OCI-LY3 (cell line): Measurements from ENCODE around the gene GART.

Experiments used
- H2AFZ ChIP-seq: fragments of 200-600, 300-600 bp; shearing (Covaris generic); 2 replicates; pipeline ENCODE4 v1.6.0; 2014; ENCODE audit warnings: antibody characterized with exemption, low read depth, low read length
- H3K27ac ChIP-seq: fragments of 200-600, 300-600 bp; sonication (generic); 2 replicates; pipeline ENCODE4 v1.5.1; 2014; ENCODE audit warnings: mild to moderate bottlenecking, low read length, moderate library complexity, mixed read lengths
- H3K27me3 ChIP-seq: fragments of 200-600, 300-600 bp; sonication (generic); 2 replicates; pipeline ENCODE4 v1.6.1; 2014; ENCODE audit warnings: low read depth, low read length, mixed read lengths
- H3K36me3 ChIP-seq: fragments of 200-600, 300-600 bp; sonication (generic); replicated peaks from 2 replicates; pipeline ENCODE3; 2014; ENCODE audit warnings: low read depth, low read length, mixed read lengths
- H3K4me1 ChIP-seq: fragments of 300-600, 200-600 bp; sonication (generic); 2 replicates; pipeline ENCODE4 v1.6.1; 2014; ENCODE audit warnings: low read length, mixed read lengths
- H3K4me2 ChIP-seq: fragments of 200-600, 300-600 bp; sonication (generic); 2 replicates; pipeline ENCODE4 v1.6.1; 2014; ENCODE audit warnings: low read length, mixed read lengths
- H3K4me3 ChIP-seq: fragments of 300-600, 200-600 bp; sonication (generic); 2 replicates; pipeline ENCODE4 v1.5.1; 2014; ENCODE audit warnings: antibody characterized with exemption, mild to moderate bottlenecking, low read length, moderate library complexity
- H3K79me2 ChIP-seq: fragments of 300-600, 200-600 bp; shearing (Covaris generic); 2 replicates; pipeline ENCODE4 v1.6.1; 2014; ENCODE audit warnings: mild to moderate bottlenecking, low read length, mixed read lengths
- H3K9ac ChIP-seq: fragments of 300-600, 200-600 bp; shearing (Covaris generic); 2 replicates; pipeline ENCODE4 v1.6.0; 2014; ENCODE audit warnings: mild to moderate bottlenecking, low read length, moderate library complexity
- H3K9me3 ChIP-seq: fragments of 200-600, 300-600 bp; shearing (Covaris generic); 2 replicates; pipeline ENCODE4 v1.6.1; 2014; ENCODE audit warnings: low read length, mixed read lengths; ENCODE audit not compliant: insufficient read depth
- H4K20me1 ChIP-seq: fragments of 200-600, 300-600 bp; sonication (generic); 2 replicates; pipeline ENCODE4 v1.6.1; 2016; ENCODE audit warnings: low read length, mixed read lengths; ENCODE audit not compliant: insufficient read depth
- EZH2phosphoT487 ChIP-seq: fragments of 200-600 bp; shearing (Covaris generic); IDR thresholded peaks from 2 replicates; pipeline ENCODE4 v1.6.1; 2018; ENCODE audit warnings: antibody characterized with exemption, mixed run types, low read depth
- TF ChIP-seq, protein P1 (sequence below): fragments of 200-600, 300-600 bp; sonication (generic); IDR thresholded peaks from 2 replicates; pipeline ENCODE4 v1.5.1; 2014; ENCODE audit warnings: antibody characterized with exemption, low read length, low read depth

GART gene

DNA sequence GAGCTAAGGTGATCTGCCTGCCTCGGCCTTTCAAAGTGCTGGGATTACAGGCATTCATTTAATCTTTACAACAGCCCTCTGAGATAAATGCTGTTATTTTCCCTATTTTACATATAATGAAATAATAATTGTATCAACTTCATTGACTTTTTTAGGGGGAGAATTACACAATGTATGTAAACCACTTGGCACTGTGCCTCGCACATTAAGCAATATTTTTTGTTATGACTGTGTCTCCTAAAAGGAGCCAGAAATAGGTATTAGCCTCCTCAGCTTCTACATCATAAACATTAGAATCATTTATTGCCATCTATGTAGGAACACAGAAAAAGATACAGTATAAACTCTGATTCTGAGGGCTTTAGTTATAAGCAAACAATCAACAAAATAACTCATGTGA lies 49.3 kb downstream of the GART start:
- no peak overlapping the region for H3K4me3 ChIP-seq
- H3K27me3 ChIP-seq: peaks cover 10% of the 10 kb centered on the region; the same call in 1 of the 2 replicates
- H3K36me3 ChIP-seq: no peaks in the 10 kb centered on the region
- no peaks in the 10 kb centered on the region for H3K9me3 ChIP-seq
- peaks cover 4% of the 10 kb centered on the region; the same call in 1 of the 2 replicates for H3K4me1 ChIP-seq
- TF ChIP-seq, protein P1, sequence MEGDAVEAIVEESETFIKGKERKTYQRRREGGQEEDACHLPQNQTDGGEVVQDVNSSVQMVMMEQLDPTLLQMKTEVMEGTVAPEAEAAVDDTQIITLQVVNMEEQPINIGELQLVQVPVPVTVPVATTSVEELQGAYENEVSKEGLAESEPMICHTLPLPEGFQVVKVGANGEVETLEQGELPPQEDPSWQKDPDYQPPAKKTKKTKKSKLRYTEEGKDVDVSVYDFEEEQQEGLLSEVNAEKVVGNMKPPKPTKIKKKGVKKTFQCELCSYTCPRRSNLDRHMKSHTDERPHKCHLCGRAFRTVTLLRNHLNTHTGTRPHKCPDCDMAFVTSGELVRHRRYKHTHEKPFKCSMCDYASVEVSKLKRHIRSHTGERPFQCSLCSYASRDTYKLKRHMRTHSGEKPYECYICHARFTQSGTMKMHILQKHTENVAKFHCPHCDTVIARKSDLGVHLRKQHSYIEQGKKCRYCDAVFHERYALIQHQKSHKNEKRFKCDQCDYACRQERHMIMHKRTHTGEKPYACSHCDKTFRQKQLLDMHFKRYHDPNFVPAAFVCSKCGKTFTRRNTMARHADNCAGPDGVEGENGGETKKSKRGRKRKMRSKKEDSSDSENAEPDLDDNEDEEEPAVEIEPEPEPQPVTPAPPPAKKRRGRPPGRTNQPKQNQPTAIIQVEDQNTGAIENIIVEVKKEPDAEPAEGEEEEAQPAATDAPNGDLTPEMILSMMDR: no peak
- no peak for TF ChIP-seq EZH2phosphoT487
- H3K27ac ChIP-seq: no peak overlapping the region
- H4K20me1 ChIP-seq: no peaks in the 10 kb centered on the region
- H3K4me2 ChIP-seq: no peak overlapping the region
- H3K79me2 ChIP-seq: no peaks in the 10 kb centered on the region
- no peak overlapping the region for H2AFZ ChIP-seq
- H3K9ac ChIP-seq: no peak overlapping the region

DNA sequence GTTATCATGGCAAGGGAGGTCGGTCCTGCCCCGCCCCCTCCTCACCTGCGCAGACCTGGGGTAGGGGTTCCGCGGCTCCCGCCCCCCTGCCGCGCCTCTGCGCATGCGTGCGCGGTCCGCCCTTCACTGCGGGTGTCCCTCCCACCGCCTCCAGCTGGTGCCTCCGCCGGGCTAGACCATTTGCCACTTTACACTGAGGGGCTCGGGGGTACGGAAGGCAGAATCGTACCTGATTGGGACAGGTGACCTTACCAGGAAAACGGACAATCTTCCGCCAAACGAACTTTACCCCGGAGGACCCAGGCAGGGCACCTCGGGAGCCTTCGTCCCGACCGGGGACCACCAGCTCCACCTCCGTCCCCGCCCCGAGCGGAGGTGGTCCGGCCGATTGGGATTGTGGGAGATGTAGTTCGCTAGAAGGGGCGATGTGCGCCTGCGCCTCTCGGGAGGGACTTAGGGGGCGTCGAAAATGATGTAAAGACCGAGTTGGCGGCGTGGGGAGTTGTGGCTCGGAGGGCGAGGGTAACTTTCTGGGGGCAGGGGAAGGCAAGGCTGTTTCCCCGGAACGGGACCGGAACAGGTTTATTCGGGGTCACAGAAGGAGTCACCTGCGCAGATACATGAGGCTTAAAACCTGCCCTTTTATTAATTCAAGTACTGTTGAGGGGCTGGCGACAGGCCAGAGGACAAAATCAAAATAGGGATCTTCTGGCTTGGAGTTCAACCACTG lies 50.4 kb downstream of the GART start, which contains the start of gene DNAJC28:
Gene DNAJC28 (minus strand): TSS at position 344 of the 730 bp plus-strand sequence. CDS start 2,323 bp downstream, outside the sequence.
- Histone ChIP-seq H3K27ac (no peak within 1 kb of the TSS), H3K27me3 (peaks cover 10% of the 10 kb centered on the region; the same call in 1 of the 2 replicates), H3K9ac (peak within 1 kb of the TSS; percentile 66), H3K36me3 (no peaks in the 10 kb centered on the region), H3K79me2 (no peaks in the 10 kb centered on the region), H3K9me3 (no peaks in the 10 kb centered on the region), H3K4me1 (peaks cover 4% of the 10 kb centered on the region; the same call in 1 of the 2 replicates), H3K4me2 (peak within 1 kb of the TSS; percentile 96), H3K4me3 (peak within 1 kb of the TSS; percentile 88), H4K20me1 (no peaks in the 10 kb centered on the region), H2AFZ (peak within 1 kb of the TSS; percentile 98)
- TF ChIP-seq EZH2phosphoT487: no peak
- TF ChIP-seq, protein P1: no peak

DNA sequence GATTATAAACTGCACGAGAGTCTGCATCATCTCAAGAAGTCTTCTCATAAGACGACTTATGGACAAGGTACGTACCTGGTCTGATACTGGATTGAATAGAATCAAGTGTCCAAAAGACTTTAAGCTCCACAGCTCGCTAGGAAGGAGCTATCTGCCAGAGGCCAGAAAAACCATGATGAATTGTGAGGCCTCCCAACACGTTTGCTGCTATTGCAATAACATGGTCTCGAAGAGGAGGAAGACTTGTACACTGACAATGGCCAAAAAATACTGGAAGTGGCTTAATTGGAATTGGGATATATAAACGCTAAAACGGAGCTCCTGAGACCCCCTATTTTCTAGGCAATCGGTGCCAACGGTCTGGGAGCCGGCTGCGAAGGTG lies 50.9 kb downstream of the GART start:
- Histone ChIP-seq H3K9me3 (no peaks in the 10 kb centered on the region), H3K27ac (no peak overlapping the region), H3K27me3 (peaks cover 10% of the 10 kb centered on the region; the same call in 1 of the 2 replicates), H4K20me1 (no peaks in the 10 kb centered on the region), H3K9ac (peak overlapping the region; percentile 66), H3K4me2 (peak overlapping the region; percentile 96), H2AFZ (peak overlapping the region; percentile 98), H3K79me2 (no peaks in the 10 kb centered on the region), H3K4me3 (peak overlapping the region; percentile 88), H3K4me1 (peaks cover 4% of the 10 kb centered on the region; the same call in 1 of the 2 replicates), H3K36me3 (no peaks in the 10 kb centered on the region)
- no peak for TF ChIP-seq EZH2phosphoT487
- TF ChIP-seq, protein P1: no peak

DNA sequence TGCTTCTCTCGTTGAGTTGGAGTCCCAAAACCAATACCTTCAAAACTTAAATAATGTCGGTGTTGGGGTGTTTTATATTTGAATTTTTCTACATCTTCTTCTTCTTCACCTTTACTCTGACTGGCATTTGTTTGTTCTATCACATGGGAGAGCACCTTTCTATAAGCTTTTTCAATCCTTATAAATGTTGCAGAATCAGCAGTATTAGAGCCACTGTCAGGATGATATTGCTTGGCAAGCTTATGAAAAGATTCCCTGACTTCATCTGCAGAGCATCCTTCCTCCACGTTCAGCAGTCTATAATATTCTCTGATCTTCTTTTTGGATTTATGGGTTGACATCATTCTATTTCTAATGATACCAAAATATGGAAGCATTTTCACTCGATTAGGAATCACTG lies 53.0 kb downstream of the GART start:
- no peak overlapping the region for H3K9ac ChIP-seq
- TF ChIP-seq, protein P1: no peak
- TF ChIP-seq EZH2phosphoT487: no peak

More for the DNA sequence above, 53.0 kb downstream of the GART start:
- H3K4me2 ChIP-seq: no peak overlapping the region
- no peaks in the 10 kb centered on the region for H3K9me3 ChIP-seq
- peaks cover 4% of the 10 kb centered on the region; the same call in 1 of the 2 replicates for H3K4me1 ChIP-seq
- H4K20me1 ChIP-seq: no peaks in the 10 kb centered on the region
- no peak overlapping the region for H3K27ac ChIP-seq
- no peaks in the 10 kb centered on the region for H3K79me2 ChIP-seq
- H3K27me3 ChIP-seq: peaks cover 10% of the 10 kb centered on the region; the same call in 1 of the 2 replicates
- H3K4me3 ChIP-seq: no peak overlapping the region
- H3K36me3 ChIP-seq: no peaks in the 10 kb centered on the region
- no peak overlapping the region for H2AFZ ChIP-seq
